Middle frontal gyrus (tissue), 1 donor: ENCODE results near the gene EMILIN3.
"Not testable (repeated sequence)": the region's sequence is repeated elsewhere in the genome, so short reads cannot be mapped to it uniquely, and the experiment has no call there.

Experiments used
- DNase-seq: peaks from one replicate; pipeline ENCODE4 v3.0.0-alpha.2; 2015; ENCODE audit warnings: low spot score; ENCODE audit errors: extremely low spot score

EMILIN3 gene

DNA sequence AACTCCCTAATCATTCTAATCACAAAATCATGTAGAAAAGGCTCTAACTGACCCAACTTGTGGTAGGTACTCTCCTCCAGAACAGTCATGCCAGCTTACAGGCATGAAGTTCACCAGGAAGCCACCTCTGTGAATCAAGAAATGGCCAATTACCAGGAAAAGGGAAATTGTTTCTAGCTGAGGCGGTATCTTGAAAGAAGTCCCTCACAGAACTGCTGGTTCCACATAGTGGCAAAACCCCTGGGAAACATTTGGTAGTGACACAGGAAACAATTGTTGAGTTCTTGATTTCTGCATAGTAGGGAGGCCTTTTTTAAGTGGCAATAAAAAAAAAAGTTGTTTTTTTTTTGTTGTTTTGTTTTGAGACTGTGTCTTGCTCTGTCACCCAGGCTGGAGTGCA, 45.6 kb downstream of the EMILIN3 start:
- no peak for DNase-seq

DNA sequence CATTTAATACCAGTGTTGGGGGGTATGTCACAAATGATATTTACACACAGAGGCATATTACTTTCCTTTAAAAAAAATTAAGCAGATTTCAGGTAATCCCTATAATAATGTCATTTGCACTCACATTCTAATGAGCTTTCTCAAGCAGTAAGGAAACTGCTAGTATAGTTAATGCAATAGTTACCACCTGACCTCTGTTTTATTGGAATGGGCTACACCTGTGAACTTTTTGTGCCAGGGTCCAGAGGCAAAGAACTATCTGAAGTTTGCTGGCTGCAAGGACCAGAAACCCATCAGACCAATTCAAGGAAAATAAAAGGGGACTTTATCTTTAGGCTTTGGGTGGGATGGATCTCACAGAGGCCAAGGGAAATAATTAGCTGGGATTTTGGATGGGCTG, 46.2 kb downstream of the EMILIN3 start:
- DNase-seq = no peak

DNA sequence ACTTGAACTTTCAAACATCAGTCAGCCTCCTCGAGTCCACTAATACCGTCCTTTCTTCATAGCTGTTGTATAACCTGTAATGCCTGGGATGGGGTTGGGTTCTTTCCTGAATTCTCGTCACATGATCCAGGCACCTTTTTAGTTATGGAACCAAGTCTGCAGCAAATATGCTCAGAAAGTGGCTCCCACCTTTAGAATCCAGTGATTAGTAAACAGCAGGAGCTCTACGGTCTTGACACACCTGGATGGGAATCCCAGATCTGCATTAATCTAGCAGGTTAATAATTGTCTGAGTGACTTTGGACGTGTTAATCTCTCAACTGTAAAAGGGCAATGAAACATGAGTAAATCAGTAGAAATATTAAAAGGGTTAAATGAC, 48.4 kb downstream of the EMILIN3 start:
- DNase-seq = no peak

DNA sequence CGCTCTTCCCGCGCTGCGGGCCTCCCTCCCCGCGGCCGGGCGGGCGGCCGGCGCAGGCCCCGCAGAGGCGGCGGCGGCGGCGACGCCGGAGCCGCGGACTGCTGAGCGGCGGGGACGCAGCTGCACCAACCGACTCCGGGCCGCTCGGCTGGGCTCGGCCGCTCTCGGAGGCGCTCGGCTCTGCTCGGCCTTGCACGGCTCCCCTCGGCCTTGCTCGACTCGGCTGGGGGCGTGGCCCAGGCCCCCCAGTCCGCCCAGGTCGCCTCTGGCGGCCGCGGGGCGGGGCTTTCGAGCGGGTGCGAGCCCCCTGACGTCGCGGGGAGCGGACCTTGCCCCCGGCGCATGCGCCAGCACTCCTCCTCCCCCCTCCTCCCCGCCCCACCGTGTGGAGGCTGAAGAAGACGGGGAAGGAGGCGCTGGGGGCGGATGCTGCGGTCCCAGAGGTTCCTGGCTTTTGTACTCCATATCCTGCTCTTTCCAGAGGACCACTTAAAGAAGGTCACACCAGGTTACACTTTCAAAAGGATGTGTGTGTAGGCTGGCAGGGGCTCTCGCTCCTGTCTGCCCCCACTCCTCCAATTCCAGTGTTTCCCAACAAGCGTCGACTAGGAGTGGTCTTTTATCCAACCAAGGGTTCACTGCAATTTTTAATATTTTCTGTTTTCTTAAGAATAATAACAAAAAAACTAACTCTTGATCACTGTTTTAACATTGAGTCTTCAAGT, 48.9 kb downstream of the EMILIN3 start, which contains the start of gene ZHX3:
ZHX3 (minus strand) TSS at position 186 of the 725 bp plus-strand sequence. CDS start 112,815 bp downstream, outside the sequence.
- peak; percentile 93 for DNase-seq

DNA sequence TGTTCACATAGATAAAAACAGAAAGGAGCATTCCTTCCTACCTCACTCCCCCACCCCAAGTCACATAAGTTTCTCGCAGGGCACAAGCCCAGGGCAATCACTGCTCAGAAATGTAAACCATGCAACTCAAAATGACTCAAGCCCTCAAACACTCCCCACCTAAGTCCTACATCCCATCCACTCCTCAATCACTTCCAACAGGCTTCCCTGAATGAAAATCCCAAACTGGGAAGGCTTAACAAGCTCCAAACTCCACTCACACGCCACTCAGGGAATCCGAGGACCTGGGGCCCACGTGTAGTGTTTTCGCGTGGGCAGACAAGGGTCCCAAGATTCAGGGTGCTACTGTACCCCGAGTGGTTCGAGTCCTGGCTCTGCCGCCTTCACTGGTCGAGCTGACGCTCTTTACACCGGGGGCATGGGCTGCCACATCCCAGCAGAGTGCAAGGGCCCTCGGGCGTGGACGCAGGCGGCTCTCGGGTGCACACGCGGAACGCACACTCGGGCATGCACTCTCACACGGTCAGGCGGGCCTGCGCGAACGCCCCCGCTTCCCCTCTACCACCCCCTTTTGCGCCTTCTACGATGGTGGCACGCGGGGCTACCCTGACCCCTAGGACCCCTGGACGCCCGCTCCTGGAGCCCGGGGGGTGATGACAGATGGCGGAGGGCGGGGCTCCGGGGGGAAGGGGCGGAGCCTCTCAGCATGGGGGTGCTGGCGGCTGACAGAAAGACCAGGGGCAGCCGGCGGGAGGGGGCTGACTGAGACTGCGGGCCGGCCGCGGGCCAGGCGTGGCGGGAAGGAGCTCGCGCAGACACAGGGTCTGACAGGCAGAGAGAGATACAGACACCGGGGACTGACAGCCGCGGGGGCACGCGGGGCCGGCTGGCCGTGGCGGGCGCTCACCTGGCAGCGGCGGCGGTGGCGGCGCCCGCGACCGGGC, 49.7 kb downstream of the EMILIN3 start:
- DNase-seq = no peak

DNA sequence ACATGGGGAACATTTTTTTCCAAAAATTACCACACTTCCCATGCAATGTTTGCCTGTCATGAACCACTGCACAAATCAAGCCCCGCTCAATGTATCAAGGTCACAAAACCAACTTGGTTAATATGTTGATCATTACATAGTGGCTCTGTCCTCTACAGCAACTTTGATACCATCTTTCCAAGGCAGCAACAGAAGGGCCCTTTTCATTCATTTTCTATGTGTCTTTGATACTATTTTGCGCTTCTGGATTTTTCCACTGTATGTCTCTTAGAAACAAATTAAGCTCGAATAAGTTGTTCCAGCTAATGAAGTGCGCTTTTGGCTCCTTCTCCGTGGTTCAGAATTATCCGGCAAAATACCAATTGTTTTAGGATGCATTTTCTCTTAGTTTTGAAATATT, 50.6 kb downstream of the EMILIN3 start:
- no peak for DNase-seq

DNA sequence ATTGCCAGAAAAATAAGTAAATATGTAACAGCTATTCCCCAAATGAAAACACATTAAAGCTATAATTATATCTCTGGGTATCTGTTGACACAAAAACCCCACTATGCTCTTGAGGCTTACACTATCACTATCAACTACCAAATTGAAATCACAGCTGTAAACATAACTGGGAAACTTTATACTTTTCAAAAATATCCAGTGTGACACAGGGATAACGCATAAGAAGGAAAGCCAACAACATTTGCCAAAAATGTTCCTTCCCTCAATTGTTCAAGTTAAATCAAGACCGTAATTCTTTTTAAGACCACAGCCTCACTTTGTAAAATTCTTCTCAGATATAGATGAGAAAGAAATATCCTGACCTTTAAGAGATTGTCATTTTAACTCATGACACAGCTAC, 52.2 kb downstream of the EMILIN3 start:
- DNase-seq = no peak

DNA sequence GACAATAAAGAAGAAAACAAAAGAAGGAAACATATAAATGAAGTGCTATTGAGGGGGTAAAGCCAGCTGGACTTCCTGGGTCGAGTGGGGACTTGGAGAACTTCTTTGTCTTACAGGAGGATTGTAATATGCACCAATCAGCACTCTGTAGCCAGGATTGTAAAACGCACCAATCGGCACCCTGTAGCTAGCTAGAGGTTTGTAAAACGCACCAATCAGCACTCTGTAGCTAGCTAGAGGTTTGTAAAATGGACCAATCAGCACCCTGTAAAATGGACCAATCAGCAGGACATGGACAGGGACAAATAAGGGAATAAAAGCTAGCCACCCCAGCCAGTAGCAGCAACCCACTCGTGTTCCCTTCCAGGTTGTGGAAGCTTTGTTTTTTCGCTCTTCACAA, 54.6 kb downstream of the EMILIN3 start:
- DNase-seq = not testable (repeated sequence)
